Choroid plexus epithelial cell (primary cell): ENCODE results near the gene LIMA1.
A peak's percentile ranks its signal among the peaks of the same experiment; 100 is the strongest.

ENCODE experiments used
- DNase-seq: peaks from one replicate; pipeline ENCODE4 v3.0.0-alpha.2; 2010; ENCODE audit warnings: low read depth
- H3K4me3 ChIP-seq: 2 replicates; pipeline ENCODE4 v1.5.1; 2011; ENCODE audit warnings: low read depth, mild to moderate bottlenecking, control low read depth, low read length, moderate library complexity
- TF ChIP-seq, protein P1 (sequence below): conservative IDR thresholded peaks from 2 replicates; pipeline ENCODE4 v1.5.1; 2011; ENCODE audit warnings: low read depth, mild to moderate bottlenecking, control low read depth, inconsistent platforms, low read length, moderate library complexity

The LIMA1 gene

DNA sequence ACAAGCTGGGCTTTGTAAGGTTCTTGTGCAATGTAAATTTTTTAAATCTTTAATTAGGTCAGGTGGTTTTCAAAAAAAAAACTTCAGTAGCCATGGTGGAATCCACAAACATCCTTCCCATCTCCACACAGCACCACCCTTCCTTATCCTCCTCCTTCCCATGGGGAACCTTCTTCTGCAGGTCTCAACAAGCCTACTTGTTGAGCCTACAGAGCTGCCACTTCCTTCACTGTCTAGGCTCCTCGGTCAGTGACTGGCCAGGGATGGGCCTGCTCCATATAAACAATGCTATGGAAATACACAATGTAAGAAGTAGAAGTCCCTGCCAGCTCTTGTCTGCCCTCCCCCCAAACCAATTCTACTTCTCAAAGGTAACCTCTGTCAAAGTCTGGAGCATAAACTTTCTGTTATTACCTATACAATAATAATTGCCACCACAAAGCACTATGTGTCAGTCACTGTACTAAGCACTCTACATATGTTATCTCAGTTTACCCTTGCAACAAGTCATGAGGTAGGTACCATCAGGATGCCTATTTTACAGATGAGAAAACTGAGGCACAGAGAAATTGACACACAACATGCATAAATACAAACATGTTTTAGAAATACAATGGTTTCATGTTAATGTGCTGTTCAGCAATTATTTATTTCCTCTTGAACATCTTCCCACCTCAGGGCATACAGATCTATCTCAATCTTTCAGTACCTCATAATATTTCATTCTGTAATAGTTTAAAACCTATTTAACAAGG lies 17.4 kb downstream of the LIMA1 start:
- H3K4me3 ChIP-seq: no peak overlapping the region
- no peak for DNase-seq
- TF ChIP-seq, protein P1, sequence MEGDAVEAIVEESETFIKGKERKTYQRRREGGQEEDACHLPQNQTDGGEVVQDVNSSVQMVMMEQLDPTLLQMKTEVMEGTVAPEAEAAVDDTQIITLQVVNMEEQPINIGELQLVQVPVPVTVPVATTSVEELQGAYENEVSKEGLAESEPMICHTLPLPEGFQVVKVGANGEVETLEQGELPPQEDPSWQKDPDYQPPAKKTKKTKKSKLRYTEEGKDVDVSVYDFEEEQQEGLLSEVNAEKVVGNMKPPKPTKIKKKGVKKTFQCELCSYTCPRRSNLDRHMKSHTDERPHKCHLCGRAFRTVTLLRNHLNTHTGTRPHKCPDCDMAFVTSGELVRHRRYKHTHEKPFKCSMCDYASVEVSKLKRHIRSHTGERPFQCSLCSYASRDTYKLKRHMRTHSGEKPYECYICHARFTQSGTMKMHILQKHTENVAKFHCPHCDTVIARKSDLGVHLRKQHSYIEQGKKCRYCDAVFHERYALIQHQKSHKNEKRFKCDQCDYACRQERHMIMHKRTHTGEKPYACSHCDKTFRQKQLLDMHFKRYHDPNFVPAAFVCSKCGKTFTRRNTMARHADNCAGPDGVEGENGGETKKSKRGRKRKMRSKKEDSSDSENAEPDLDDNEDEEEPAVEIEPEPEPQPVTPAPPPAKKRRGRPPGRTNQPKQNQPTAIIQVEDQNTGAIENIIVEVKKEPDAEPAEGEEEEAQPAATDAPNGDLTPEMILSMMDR: no peak

DNA sequence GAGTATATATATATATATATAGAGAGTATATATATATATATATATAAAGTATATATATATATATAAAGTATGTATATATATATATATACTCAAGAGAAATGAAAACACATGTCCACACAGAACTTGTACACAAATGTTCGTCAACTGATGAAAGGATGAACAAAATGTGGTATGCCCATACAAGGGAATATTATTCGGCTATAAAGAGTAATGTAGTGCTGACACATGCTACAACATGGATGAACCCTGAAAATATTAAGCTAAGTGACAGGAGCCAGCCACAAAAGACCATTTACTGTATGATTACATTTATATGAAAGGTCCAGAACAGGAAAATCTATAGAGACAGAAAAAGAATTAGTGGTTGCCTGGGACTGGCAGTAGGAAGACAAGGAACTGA lies 19.5 kb downstream of the LIMA1 start:
- no peak for DNase-seq
- TF ChIP-seq, protein P1: no peak
- H3K4me3 ChIP-seq: no peak overlapping the region

DNA sequence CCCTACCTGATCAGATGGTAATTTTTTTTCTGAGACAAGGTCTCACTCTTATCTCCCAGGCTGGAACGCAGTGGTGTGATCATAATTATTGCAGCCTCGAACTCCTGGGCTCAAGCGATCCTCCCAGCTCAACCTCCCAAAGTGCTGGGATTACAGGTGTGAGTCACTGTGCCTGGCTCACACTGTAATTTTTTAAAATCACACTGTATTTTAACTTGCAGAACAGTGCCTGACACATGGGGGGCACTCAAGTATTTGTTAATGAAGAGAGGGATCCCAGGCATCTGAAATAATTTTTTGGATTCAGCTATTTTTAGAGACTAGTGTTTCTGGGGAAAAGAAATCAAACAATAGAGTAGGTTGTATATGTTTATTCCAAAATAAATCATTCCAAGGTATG lies 21.7 kb downstream of the LIMA1 start:
- H3K4me3 ChIP-seq: no peak overlapping the region
- peak; percentile 36 for DNase-seq
- TF ChIP-seq, protein P1: peak; percentile 27

- H3K4me3 ChIP-seq: no peak overlapping the region
- TF ChIP-seq, protein P1: no peak
These were observed 25.2 kb downstream of the LIMA1 start for GRCh38 chr12:50258167-50258551.

DNA sequence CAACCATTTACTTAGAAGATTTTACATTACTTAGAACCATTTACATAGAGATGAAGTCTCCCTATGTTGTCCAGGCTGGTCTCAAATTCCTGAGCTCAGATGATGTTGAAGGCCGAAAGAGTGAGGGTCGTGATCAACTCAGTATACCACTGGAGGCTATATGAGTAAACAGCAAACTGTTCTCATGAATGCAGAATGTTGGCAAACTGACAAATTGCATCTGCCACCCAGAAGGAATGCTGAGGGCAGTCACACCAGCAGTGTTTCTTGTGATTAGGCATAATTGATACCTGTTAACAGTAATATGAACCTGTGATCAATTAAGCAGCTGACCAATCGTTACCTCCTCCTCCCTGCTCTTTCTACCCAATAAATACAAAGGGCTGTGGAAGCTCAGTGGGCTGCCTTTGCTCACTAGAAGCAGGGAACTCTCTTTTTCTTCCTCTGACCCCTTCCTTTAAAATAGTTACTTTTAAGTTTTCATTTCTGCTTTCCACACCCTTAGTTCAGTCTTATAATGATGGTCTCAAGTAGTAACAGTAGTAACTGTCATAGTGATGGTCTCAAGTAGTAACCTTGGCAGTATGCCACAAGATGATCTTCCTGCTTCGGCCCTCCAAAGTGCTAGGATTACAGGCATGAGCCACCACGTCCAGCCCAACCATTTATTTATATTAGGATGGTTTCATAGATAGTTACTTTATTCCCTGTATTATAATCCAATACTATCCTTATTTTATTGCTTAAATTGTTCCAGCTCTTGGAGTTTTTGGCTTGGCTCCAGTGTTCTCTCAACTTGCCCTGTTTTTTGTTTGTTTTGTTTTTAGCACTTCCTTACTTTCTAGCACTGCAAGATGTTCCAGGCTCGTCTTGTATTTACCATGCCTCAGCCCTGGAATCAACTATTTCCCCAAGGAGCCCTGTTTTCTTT lies 25.8 kb downstream of the LIMA1 start:
- no peak overlapping the region for H3K4me3 ChIP-seq
- TF ChIP-seq, protein P1: no peak
- DNase-seq: peak; percentile 70

More at GRCh38 chr12:50258167-50258551, 25.2 kb downstream of the LIMA1 start:
- no peak for DNase-seq

DNA sequence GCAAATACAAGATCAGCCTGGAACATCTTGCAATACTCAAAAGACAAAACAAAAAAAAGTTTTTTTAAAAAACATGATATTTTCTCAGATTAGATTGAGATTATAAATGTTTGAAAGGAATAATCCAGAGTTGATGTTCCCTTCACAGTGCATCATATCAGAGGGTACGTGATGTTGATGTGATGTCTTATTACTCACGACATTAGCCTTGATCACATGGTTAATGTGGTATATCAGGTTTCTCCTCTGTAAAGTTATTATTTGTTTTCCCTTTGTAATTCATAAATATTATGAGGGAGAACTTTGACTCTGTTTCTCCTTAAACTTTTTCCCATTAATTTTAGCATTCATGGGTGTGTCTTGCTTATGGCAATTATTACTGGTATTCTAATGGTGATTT lies 26.6 kb downstream of the LIMA1 start:
- no peak for DNase-seq
- TF ChIP-seq, protein P1: no peak
- H3K4me3 ChIP-seq: no peak overlapping the region
